ENCODE data around the gene SEPHS1. TPM values are rescaled to one million over a fixed set of nuclear protein-coding genes. Genes with fewer than 3 reads are reported as not detected.

The SEPHS1 gene
- total RNA-seq, 1 experiment from 2014 or later: 111 TPM

DNA sequence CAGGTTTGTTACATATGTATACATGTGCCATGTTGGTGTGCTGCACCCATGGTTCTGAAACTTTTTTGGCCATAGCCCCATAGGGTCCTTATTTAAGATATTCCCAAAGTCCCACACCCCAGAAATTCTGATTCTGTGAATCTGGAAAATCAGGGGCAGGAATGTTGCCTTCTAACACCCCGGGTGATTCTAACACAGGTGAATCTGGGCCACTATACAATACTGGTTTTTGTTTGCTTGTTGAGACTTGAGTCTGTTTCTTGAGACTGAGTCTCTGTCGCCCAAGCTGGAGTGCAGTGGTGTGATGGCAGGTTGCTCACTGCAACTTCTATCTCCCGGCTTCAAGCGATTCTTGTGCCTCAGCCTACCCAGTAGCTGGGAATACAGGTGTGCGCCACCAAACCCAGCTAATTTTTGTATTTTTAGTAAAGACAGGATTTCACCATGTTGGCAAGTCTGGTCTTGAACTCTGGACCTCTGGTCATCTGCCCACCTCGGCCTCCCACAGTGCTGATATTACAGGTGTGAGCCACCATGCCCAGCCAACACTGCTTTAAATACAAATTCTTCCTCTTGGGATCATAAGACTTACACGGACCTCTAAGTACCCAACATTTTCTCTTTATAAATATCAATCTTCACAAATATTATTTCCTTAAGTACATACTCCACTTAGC is 31.3 kb downstream of the SEPHS1 start:
- Histone ChIP-seq H3K36me3 (ENCODE audit: insufficient read depth, low read length, poor library complexity, severe bottlenecking) (peaks cover 17% of the 10 kb centered on the region), H3K4me1 (ENCODE audit: insufficient read depth, low read length, poor library complexity, severe bottlenecking) (no peaks in the 10 kb centered on the region), H3K27ac (ENCODE audit: low read depth, low read length, poor library complexity, severe bottlenecking) (no peak overlapping the region), H3K9me3 (ENCODE audit: low read depth, low read length, poor library complexity, severe bottlenecking) (no peaks in the 10 kb centered on the region), H3K4me3 (ENCODE audit: low read depth, low read length, poor library complexity, severe bottlenecking) (no peak overlapping the region), H3K27me3 (replicated peaks; ENCODE audit: insufficient read depth, low read depth, low read length, poor library complexity) (no peaks in the 10 kb centered on the region)
- intact Hi-C loops (cut with micrococcal nuclease; ENCODE audit: unreplicated experiment): no loop called here
- ChIA-PET CTCF (no interaction called here), POLR2A (ENCODE audit: low non-redundant PET) (no interaction called here)
- no peak for DNase-seq (ENCODE audit: low spot score)
- no TSS peak for BruUV-seq (replicated peaks)
- TF ChIP-seq EZH2 (IDR thresholded peaks at IDR 0.05; ENCODE audit: borderline replicate concordance, low read depth, low read length, poor library complexity, severe bottlenecking): no peak
- TF ChIP-seq, protein P1, sequence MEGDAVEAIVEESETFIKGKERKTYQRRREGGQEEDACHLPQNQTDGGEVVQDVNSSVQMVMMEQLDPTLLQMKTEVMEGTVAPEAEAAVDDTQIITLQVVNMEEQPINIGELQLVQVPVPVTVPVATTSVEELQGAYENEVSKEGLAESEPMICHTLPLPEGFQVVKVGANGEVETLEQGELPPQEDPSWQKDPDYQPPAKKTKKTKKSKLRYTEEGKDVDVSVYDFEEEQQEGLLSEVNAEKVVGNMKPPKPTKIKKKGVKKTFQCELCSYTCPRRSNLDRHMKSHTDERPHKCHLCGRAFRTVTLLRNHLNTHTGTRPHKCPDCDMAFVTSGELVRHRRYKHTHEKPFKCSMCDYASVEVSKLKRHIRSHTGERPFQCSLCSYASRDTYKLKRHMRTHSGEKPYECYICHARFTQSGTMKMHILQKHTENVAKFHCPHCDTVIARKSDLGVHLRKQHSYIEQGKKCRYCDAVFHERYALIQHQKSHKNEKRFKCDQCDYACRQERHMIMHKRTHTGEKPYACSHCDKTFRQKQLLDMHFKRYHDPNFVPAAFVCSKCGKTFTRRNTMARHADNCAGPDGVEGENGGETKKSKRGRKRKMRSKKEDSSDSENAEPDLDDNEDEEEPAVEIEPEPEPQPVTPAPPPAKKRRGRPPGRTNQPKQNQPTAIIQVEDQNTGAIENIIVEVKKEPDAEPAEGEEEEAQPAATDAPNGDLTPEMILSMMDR (conservative IDR thresholded peaks at IDR 0.05; ENCODE audit: low read depth, low read length): no peak

DNA sequence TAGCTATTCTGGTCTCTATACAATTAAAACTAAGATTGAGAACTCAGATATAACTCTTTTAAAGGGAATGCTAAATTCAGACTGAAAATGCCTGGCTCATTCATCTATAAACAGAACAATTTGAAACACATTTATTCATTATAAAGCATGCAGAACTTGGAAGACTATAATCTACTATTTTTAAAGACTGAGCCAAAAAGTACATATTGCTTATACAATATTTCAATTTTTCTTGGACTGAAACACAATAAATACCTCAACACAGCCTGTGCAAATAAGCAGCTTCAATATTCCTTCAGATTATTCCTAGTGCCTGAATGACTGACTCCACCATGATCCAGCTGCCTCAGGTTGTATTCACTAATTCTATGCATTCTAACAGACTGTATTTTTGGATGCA is 32.7 kb downstream of the SEPHS1 start:
- TF ChIP-seq, protein P1 (conservative IDR thresholded peaks at IDR 0.05; ENCODE audit: low read depth, low read length): no peak
- no peak for TF ChIP-seq EZH2 (IDR thresholded peaks at IDR 0.05; ENCODE audit: borderline replicate concordance, low read depth, low read length, poor library complexity, severe bottlenecking)
- POLR2A ChIA-PET (ENCODE audit: low non-redundant PET): no interaction called here
- no peak for DNase-seq (ENCODE audit: low spot score)
- H3K4me1 ChIP-seq (ENCODE audit: insufficient read depth, low read length, poor library complexity, severe bottlenecking): no peaks in the 10 kb centered on the region
- H3K4me3 ChIP-seq (ENCODE audit: low read depth, low read length, poor library complexity, severe bottlenecking): no peak overlapping the region
- CTCF ChIA-PET: no interaction called here
- BruUV-seq (replicated peaks): no TSS peak
- peaks cover 7% of the 10 kb centered on the region for H3K36me3 ChIP-seq (ENCODE audit: insufficient read depth, low read length, poor library complexity, severe bottlenecking)
- intact Hi-C loops (cut with micrococcal nuclease; ENCODE audit: unreplicated experiment): no loop called here
- no peaks in the 10 kb centered on the region for H3K9me3 ChIP-seq (ENCODE audit: low read depth, low read length, poor library complexity, severe bottlenecking)
- no peaks in the 10 kb centered on the region for H3K27me3 ChIP-seq (replicated peaks; ENCODE audit: insufficient read depth, low read depth, low read length, poor library complexity)
- H3K27ac ChIP-seq (ENCODE audit: low read depth, low read length, poor library complexity, severe bottlenecking): no peak overlapping the region

DNA sequence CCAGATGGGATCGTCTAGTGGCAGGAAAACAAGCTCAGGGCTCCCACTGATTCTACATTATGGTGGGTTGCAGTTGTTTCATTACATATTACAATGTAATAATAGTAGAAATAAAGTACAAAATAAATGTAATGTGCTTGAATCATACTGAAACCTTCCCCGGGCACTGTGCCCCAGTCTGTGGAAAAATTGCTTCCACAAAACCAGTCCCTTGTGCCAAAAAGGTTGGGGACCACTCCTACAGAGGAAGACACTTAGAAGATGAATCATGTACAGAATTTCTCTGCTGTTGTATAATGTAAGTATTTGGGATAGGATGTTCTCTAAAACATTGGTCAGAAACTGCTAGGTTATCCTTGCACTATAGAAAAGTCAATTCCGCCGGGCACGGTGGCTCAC is 36.9 kb downstream of the SEPHS1 start:
- CTCF ChIA-PET: no interaction called here

More for the DNA sequence above, 36.9 kb downstream of the SEPHS1 start:
- no TSS peak for BruUV-seq (replicated peaks)
- Histone ChIP-seq H3K27me3 (replicated peaks; ENCODE audit: insufficient read depth, low read depth, low read length, poor library complexity) (no peaks in the 10 kb centered on the region), H3K9me3 (ENCODE audit: low read depth, low read length, poor library complexity, severe bottlenecking) (no peaks in the 10 kb centered on the region), H3K4me3 (ENCODE audit: low read depth, low read length, poor library complexity, severe bottlenecking) (no peak overlapping the region), H3K4me1 (ENCODE audit: insufficient read depth, low read length, poor library complexity, severe bottlenecking) (no peaks in the 10 kb centered on the region), H3K27ac (ENCODE audit: low read depth, low read length, poor library complexity, severe bottlenecking) (no peak overlapping the region), H3K36me3 (ENCODE audit: insufficient read depth, low read length, poor library complexity, severe bottlenecking) (no peaks in the 10 kb centered on the region)
- POLR2A ChIA-PET (ENCODE audit: low non-redundant PET): no interaction called here
- no peak for DNase-seq (ENCODE audit: low spot score)
- TF ChIP-seq EZH2 (IDR thresholded peaks at IDR 0.05; ENCODE audit: borderline replicate concordance, low read depth, low read length, poor library complexity, severe bottlenecking): no peak
- intact Hi-C loops (cut with micrococcal nuclease; ENCODE audit: unreplicated experiment): no loop called here
